ENCODE data around the gene TMEM47.

Gene TMEM47

DNA sequence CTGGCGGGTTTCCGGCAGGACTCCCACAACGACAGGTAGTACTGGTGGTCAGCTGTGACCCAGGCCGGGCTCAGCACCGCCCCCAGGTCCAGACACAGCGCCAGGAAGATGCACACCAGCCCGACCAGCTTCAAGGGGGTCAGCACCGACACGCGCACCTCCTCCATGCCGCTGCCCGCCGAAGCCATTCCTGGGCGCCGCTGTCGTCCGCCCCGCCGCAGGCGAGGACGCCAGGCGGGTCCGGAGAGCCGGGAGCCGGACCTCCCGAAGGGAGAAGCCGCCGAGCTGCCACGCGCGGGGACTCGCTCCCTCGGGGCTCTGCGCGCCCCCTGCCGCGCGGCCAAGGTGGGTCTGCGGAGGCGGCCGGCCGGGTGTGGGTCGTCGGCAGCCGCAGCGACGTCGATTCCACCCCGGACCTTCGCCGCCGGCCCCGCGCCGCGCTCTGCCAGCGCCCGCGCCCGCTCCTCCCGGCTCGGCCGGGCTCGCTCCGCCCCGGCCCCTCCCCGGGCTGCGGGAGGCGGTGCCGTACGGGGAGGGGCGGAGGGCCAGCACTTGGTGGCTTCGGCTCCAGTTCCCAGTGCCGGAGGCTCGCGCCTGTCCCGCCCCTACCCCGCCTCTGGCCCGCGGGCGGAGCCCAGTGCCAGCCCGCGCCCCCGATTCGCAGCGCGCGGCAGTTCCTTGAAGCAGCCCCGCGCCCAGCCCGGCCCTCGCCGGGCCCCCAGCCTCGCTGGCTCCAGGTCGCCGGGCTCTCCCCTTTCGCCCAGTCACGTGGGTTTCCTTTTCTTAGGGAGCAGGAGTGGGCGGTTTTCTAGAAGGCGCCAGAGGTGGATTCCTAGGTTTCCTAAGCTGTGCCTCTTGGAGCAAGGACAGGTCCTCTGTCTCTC is at the start of gene TMEM47:
TMEM47 (minus strand) TSS at position 444 of the 884 bp plus-strand sequence; CDS start at position 188, 256 bp downstream.
- DNase-seq, result peak; percentile 0

DNA sequence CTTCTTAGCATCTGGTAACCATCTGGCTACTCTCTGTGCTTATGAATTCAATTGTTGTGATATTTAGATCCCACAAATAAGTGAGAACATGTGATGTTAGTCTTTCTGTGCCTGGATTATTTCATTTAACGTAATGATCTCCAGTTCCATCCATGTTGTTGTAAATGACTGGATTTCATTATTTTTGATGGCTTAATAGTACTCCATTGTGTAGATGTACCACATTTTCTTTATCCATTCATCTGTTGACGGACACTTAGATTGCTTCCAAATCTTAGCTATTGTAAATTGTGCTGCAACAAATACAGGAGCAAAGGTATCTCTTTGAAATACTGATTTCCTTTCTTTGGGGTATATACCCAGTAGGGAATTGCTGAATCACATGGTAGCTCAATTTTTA is 30.0 kb upstream of the TMEM47 start:
- DNase-seq, result no peak

DNA sequence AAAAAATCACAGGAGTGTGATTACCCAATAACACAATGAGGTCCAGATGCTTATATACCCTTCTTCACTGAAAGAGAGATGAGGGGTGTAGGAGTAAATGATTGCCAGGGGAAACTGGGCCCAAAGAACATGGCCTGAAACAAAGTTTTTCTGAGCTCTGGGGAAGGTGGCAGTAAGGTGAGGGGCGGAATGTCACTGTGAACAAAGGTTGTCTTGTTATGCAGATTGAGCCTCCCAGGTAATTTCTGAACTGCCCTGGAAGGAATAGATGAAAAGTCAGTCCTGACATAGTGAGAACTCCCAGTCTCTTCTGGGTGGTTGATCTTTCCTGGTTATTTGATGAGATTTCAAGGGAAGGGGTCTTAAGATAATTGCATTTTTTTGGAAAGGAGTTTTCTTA is 2.5 kb upstream of the TMEM47 start:
- no peak for DNase-seq

DNA sequence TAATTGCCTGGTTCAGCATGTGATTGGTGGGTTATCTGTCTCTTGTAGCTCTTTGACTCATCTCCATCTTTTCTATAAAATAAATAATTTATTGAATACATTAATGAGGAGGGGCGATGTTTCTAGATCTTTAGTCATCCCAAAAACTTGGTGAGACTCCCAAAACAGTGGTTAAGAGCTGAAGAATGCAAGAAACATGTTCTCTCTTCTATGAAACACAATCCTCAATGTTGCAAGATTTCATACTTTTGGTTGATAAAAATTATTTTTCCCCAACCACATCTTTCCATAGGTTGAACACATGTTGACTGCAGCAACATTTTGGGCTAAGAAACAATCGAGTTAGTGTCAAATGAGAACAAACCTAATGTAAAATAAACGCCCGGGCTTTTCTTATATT is 1.2 kb upstream of the TMEM47 start:
- DNase-seq, result no peak

DNA sequence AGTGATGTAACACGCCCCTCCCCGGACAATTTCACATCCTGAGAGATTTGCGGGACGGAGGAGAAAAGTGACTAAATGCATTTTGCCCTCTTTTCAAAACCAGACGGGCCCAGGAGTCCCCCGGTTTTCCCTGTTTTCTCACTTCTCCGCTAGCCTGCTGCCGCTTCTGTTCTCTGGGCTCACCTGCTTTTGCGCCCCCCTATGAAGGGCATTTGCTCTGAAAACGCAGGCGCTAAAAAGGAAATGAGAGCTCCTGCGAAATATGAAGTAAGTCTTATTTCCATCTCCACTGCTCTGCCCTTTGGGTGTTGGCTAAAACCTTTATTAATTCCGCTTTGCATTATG is 613 bp upstream of the TMEM47 start:
- no peak for DNase-seq

DNA sequence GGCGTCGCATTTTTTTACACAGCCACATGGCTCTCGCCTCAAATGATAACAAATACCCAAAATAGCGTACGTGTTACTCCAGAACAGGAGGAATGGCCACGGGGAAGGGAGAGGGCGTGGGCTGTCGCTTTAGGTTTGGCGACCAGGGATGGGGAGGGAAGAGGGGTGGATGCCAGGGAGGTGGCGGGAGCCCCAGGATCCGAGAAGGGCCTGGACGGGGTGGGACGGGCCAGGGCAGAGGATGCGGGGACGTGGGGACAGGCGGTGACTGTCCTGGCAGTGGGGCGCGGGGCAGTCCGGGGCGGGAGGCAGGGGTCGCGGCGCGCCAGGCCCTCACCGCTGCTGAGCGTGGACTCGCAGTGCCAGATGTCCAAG is 631 bp downstream of the TMEM47 start:
- DNase-seq, result no peak

DNA sequence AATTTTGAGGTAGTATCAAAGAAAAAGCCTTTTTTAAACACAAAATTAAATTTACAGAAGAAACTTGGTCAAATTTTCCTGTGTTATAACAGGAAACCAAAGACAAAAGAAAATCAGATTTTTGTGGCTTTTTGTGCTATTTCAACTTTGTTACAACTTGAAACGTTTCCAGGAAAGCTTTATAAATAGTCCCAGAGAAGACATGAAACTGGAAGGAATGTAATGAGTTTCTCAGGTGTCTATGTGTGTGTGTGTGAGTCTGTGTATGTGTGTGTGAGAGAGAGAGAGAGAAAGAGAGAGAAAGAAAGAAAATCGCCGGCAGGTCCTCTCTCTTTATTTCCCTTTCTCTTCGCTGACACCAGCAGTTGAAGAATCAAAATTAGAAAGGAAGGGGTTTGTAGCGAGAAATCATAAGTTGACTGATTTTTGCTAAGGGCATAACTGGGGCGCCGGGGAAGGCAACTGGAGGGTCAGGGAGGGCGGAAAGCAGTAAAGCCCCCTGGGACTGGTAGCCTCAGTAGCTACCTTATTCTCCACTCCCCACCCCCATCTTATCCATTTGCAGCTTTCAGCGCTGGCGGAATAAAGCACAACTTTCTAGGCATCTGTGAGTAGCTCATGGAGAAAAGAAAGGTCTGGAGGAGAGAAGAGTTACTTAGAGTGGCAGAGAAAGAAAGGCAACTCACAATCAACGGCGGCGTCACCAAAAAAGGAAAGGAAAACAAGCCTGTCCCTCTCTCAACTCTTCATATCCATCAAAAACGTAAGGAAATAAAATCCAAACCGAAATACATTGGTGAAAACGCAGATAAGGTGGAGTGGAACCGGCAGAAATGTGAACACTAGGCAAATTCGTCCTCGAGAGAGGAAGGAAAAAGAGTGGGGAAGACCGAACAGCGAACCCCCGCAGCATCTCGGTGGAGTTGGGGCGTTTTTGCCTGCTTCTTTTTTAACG is 1.3 kb downstream of the TMEM47 start:
- no peak for DNase-seq

DNA sequence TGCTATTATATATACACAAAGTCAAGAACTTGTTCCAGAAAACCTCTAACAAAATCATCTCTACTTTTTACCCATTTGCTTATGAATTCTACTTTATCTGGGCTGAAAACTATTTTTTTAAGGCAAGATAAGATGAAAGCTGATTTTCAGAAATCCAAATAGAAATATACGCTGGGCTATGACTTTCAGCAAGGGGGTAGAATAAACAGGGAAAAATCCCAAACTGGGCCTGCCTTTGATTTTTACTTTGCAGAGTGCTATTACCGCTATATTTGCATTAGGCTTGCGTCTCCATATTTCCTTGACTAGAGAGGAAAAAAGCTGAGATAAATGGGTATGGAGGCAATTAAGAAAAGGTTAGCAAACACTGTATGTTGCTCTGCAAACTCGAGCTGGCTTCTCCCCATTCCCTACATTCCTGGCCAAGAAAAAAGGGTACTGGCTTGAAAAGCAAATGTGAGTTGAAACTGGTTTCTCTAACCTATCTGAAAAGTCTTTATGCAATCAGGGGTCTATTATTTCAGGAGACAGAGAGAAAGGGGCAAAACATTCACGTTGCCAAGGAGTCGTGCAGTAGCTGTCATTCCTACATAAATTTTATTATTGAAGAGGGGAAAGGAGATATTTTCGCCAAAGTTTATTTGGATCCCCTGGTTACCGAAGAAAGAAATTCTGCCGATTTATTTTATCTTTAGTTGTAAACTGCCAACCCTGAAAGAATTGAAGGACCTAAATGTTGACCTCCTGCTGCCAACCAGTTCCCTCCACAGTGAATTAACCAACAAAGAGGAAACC is 2.2 kb downstream of the TMEM47 start:
- DNase-seq, result no peak

DNA sequence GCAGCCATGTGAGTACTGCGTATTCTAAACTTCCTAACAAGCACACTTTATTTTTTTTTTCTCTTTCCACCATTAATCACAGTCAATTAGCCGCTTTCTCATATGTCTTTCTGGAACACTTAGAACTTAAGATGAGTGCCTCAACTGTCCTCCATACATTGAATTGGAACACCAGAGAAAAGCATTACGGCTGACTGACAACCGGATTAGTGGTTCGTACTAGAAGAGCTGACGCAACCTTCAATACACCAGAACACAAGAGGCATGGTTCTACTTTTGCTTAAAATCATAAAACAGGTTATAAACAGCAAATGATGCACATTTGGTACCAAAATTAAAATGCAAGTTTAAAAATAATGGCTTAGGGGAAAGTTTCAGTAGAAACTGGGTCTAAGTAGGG is 3.3 kb downstream of the TMEM47 start:
- DNase-seq, result no peak

DNA sequence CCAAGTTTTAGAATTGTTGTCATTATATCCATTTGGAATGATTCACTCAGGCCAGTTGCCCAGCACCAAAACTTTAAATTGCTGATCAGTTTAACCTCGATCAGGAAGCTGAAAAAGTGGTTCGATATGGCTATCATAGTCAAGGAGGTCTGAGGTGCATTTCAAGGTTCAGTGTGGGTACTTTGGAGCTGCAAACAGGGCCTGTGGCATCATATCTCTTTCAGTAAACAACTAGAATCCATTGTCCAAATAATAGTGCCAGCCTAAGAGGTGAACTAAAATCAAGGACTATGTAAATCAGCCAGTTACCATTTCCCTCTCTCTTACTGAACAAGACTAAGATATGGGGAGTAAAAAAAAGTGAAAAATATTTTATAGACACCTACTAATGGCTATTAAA is 14.2 kb downstream of the TMEM47 start:
- DNase-seq, result no peak

DNA sequence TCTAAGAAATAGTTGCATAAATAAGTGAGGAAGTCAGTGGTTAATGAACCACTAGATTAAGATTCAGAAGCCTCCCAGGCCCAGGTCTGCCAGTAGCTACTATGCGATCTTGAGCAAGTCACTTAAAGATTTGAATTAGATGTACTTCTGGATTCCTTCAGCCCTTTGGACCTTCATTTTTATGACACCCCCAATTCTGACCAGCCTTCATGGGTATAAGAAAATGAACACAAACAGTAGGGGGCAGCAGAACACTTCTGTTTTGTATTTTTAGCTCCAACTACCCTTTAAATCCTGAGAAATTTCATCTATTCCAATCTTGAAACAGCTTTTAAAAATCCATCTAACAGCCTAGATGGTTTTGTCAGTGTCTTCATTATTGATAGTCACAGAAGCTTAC is 19.0 kb downstream of the TMEM47 start:
- peak; percentile 9 for DNase-seq

DNA sequence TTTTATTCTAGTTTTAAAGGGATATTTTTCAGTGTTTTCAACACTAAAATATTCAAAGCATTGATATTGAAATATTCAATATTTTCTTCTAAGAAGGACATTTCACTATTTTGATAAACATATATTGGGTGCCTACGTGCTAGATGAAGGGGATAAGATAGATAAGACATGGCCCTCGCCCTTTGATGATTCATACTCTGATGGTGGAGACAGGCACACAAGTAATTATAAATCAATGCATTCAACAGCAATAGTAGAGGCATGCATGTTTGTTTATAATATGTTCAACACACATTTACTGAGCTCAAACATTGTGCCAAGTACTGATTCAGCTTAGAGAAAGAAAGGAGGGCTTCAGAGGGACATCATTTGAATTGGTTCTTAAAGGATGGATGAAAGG is 22.7 kb downstream of the TMEM47 start:
- no peak for DNase-seq

DNA sequence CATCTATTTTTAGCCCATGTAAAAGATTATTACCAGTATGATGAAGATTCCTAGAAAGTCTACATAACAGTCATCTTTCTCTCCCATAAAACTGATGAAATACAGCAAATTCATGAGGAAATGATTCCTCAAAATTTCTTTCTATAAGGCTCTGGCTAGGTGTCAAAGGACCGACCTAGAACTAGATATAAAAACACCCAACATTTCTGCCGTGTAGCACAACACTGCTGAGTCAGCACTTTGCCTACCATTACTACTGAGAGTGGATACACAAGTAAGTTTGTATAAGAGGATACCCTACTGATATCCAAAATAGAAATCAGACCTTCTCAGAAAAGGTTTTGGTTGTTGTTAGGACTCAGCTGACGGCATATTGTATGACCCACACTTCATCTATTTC is 24.7 kb downstream of the TMEM47 start:
- no peak for DNase-seq

DNA sequence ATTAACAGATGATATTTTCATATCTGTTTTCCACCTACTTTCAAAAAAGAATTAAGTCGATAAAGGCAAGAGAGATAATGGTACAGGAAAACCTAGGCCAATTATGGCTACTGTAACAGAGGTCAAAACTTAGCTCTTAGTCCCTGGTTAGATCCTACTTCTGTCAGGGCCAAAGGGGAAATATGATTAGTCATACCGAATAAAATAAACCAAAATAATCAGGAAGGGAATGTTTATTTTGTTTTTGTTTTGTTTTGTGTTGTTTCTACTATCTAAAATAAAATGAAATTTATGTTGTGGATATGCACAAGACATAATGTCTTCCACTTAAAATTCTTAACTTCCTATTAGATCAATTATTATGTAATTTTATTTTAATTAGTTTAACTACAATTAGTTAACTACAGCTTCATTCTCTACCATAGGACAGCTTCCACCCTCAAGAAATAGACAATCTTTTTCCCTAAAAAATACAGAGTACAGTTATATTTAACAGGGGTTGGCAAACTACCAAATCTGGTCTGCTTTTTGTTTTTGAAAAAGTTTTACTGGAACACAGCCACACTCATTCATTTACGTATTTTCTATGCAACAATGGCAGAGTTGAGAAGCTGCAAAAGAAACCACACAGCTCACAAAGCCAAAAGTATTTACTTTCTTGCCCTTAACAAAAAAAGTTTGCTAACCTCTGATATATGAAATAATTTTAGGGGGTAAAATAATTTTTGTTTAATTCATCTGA is 25.4 kb downstream of the TMEM47 start:
- DNase-seq, result no peak

DNA sequence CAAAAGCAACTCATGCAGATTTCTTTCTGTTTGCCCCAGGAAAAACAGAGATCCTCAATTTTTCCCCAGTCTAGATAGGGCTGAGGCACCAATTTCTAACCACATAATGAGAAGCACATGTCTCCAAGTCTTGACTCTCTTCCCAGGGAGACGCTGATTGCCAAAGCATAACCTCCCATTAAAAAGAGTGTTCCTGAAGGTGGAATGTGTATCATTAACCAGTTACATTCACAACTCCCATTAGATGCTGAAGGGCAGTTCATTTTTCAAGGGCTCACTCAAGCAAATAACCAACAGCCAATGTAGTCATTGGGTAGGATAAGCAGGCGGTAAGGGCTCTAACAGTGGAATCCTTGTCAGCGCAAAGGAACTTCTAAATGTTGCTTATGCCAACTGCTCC is 27.5 kb downstream of the TMEM47 start:
- no peak for DNase-seq

DNA sequence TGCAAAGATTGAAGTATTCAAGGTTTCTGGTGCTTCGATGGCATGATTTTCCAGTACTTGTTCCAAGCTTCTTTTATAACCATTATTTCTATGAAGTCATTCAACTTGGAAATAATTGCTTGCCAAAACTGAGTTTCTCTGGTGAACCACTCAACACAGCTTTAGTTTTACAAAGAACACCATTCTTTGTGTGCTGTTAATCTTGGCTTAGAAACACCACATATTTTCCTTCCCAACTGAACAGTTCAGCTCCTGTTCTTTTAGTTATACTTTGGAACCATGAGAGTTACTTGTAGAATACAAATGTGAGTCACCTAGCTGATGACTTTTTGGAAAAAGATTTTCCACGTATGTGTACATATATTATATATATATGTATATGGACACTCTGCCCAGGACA is 32.7 kb downstream of the TMEM47 start:
- DNase-seq, result no peak

DNA sequence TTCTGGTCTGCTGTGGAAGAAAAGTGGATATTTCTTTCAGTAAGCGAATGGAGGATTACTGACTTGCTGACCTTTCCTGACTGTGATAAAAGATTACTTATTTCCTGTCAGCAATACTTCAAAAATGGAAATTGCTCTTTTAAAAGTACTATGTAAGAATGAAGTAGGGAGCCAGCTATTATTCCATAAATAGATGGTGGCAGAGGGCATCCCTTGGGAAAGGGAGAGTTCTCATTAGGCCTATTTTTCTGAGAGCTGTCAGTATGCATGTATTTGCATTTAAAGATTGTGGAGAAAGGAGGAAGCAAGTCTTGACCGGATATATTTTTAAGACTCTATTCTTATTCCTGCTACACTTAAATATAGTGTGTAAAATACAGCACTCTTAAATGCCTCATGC is 37.2 kb downstream of the TMEM47 start:
- DNase-seq, result no peak

DNA sequence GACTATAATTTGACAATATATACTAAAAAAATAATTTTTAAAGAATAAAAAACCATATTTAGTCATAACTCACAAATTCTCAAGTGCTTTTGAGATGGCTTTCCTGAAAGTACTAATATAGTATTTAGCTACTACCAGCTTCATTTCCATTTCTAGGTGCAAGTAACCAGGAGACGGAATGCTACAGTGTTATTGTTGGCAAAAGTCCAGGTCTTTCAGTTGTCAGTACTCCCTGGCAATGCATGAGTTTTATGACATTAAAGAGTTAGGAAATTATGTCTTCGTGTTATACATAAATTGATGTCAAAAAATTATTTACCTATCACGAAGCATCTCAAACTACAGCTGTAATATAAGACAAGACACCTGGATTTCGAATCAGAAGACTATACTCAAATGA is 45.0 kb downstream of the TMEM47 start:
- DNase-seq, result no peak

DNA sequence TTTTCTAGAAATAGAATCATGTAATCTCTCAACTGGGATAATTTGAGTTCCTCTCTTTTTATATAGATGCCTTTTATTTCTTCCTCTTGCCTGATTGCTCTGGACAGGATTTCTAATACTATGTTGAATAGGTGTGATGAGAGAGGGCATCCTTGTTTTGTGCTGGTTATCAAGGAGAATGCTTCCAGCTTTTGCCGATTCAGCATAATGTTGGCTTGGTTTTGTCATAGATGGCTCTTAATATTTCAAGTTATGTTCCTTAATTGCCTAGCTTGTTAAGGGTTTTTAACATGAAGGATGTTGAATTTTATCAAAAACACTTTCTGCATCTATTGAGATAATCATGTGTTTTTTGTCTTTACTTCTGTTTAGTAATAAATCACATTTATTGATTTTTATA is 58.7 kb downstream of the TMEM47 start:
- DNase-seq, result no peak

DNA sequence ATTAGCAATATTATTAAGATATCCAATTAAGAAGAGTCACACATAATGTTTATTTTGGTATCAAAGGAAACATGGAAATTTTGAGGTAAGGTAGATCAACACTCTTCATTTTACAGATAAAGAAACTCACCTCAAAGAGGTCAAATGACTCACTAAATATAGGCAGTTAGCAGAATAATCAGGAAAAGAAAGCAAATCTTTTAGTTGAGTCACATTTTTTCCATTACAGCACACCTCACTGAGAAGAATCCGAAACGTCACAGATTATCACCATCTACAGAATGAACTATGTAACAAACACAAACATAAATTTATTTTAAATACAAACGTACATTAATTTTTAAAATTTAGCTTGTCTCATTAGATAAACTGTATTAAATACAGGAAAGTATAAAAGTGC is 70.1 kb downstream of the TMEM47 start:
- DNase-seq, result no peak

DNA sequence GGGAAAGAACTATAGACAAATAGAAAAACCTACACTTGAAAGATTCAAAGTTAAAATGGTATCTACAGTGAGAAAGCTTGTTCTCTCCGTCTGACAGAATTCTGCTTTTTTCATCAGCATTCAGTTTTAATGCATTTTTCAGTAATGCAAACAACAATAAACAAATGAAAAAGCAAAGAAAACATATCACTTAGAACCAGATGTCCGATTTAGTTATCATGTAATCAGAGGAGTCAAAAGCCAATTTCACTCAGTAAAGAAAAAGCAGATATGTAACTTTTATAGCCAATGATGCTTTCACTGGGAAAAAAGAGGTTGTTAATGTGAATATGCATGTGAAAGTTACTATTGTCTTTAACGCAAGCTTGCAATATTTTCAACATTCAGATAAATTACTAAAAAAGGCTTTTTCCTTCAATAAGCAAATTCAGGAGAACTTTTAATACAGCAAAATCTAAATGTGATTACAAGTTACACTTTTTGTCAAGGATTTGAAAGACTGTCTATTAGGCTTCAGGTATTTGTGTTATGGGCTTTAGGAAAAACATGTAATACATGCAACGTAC is 70.7 kb downstream of the TMEM47 start:
- no peak for DNase-seq

DNA sequence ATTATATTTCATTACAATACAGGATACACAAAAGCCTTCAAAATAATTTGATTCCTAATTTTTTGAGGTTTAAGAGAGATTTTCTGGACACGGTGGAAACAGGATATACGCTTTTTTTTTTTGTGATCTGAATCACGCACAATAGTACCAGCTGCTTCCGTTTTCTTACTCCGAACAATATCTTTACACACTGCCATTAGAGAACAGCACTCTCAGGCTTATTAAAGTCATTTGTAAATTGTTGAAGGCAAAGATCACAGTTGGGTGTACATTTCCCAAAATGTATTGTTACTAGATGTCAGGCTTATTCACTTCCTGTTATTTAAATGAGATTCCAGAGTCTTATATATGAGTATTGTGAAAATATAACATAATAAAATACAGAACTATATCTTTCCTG is 71.5 kb downstream of the TMEM47 start:
- DNase-seq, result no peak

Measured in activated CD4-positive, alpha-beta T cell treated with anti-CD3 and anti-CD28 coated beads, Interleukin-10, Interleukin-2, amounts not matched to agents 100 ng/mL and 50 ng/mL, durations not matched to agents 16 hours and 8 hours (primary cell).